Neural cell (in vitro differentiated cells): ENCODE results near the gene DNAAF3. TPM values are rescaled to one million over a fixed set of nuclear protein-coding genes. Genes with fewer than 3 reads are reported as not detected.

Experiments used
- H2AFZ ChIP-seq: fragments of 200-600, 300-800 bp; sonication (generic), shearing (Covaris generic); 2 replicates; pipeline ENCODE4 v1.6.0; 2014; ENCODE audit warnings: low read depth, mild to moderate bottlenecking, antibody characterized with exemption, low read length, moderate library complexity
- H3F3A ChIP-seq: fragments of 200-600 bp; shearing (Covaris generic); 2 replicates; pipeline ENCODE4 v1.6.1; 2016; ENCODE audit warnings: mild to moderate bottlenecking, moderate library complexity, mixed read lengths, antibody characterized with exemption, low read length; ENCODE audit not compliant: insufficient read depth, poor library complexity, severe bottlenecking
- H3K27ac ChIP-seq: fragments of 200-600, 300-800 bp; sonication (generic), shearing (Covaris generic); 2 replicates; pipeline ENCODE4 v1.5.1; 2014; ENCODE audit warnings: mild to moderate bottlenecking, low read length, moderate library complexity
- H3K27me3 ChIP-seq: fragments of 300-800, 200-600 bp; sonication (generic), shearing (Covaris generic); 2 replicates; pipeline ENCODE4 v1.6.0; 2014; ENCODE audit warnings: mild to moderate bottlenecking, low read depth, low read length, moderate library complexity; ENCODE audit not compliant: insufficient read depth
- H3K36me3 ChIP-seq: fragments of 300-800, 200-600 bp; sonication (generic), shearing (Covaris generic); 2 replicates; pipeline ENCODE4 v1.5.1; 2014; ENCODE audit warnings: mild to moderate bottlenecking, antibody characterized with exemption, low read length, moderate library complexity; ENCODE audit not compliant: insufficient read depth
- H3K4me2 ChIP-seq: fragments of 300-800, 200-600 bp; sonication (generic), shearing (Covaris generic); 2 replicates; pipeline ENCODE4 v1.6.0; 2014; ENCODE audit warnings: mild to moderate bottlenecking, low read length
- H3K4me3 ChIP-seq: fragments of 300-800, 200-600 bp; sonication (generic), shearing (Covaris generic); 2 replicates; pipeline ENCODE4 v1.5.1; 2014; ENCODE audit warnings: mild to moderate bottlenecking, low read length, moderate library complexity
- H3K79me2 ChIP-seq: fragments of 200-600 bp; shearing (Covaris generic); replicated peaks from 2 replicates; pipeline ENCODE4 v1.6.0; 2014; ENCODE audit warnings: mild to moderate bottlenecking, low read length, moderate library complexity; ENCODE audit not compliant: insufficient read depth
- H3K9ac ChIP-seq: fragments of 300-800, 200-600 bp; sonication (generic), shearing (Covaris generic); 2 replicates; pipeline ENCODE4 v1.6.1; 2016; ENCODE audit warnings: mild to moderate bottlenecking, low read length, mixed read lengths
- H3K9me2 ChIP-seq: fragments of 200-600 bp; shearing (Covaris generic); 2 replicates; pipeline ENCODE4 v1.6.1; 2016; ENCODE audit warnings: mild to moderate bottlenecking, low read length, mixed read lengths; ENCODE audit not compliant: insufficient read depth
- H3K9me3 ChIP-seq: fragments of 200-600, 300-800 bp; sonication (generic), shearing (Covaris generic); 2 replicates; pipeline ENCODE4 v1.6.1; 2016; ENCODE audit warnings: mild to moderate bottlenecking, mixed run types, low read length, moderate library complexity, mixed read lengths
- H4K20me1 ChIP-seq: fragments of 200-600 bp; shearing (Covaris generic); 2 replicates; pipeline ENCODE4 v1.6.1; 2016; ENCODE audit warnings: mild to moderate bottlenecking, mixed run types; ENCODE audit not compliant: insufficient read depth
- EP300 ChIP-seq: fragments of 450-650 bp; conservative IDR thresholded peaks from 2 replicates; pipeline ENCODE4 v1.6.1; 2014; ENCODE audit warnings: antibody characterized with exemption, mild to moderate bottlenecking, moderate library complexity; ENCODE audit not compliant: poor library complexity, severe bottlenecking
- EZH2 ChIP-seq: fragments of 200-600, 300-800 bp; shearing (Covaris generic), sonication (generic); IDR thresholded peaks from 2 replicates; pipeline ENCODE4 v1.6.1; 2014; ENCODE audit warnings: antibody characterized with exemption, low read length, borderline replicate concordance, mild to moderate bottlenecking; ENCODE audit not compliant: insufficient read depth, poor library complexity, severe bottlenecking
- MXI1 ChIP-seq: fragments of 450-650 bp; conservative IDR thresholded peaks from 2 replicates; pipeline ENCODE4 v1.6.1; 2014; ENCODE audit warnings: antibody characterized with exemption, mild to moderate bottlenecking; ENCODE audit not compliant: poor library complexity, severe bottlenecking
- POLR2AphosphoS5 ChIP-seq: IDR thresholded peaks from 2 replicates; pipeline ENCODE4 v1.6.1; 2012
- RAD21 ChIP-seq: fragments of 450-650 bp; conservative IDR thresholded peaks from 2 replicates; pipeline ENCODE4 v1.6.1; 2014; ENCODE audit warnings: antibody characterized with exemption, mild to moderate bottlenecking, moderate library complexity
- REST ChIP-seq: IDR thresholded peaks from 2 replicates; pipeline ENCODE4 v1.6.1; 2012; ENCODE audit warnings: borderline replicate concordance
- SMC3 ChIP-seq: fragments of 450-650 bp; conservative IDR thresholded peaks from 2 replicates; pipeline ENCODE4 v1.6.1; 2014; ENCODE audit warnings: antibody characterized with exemption, mild to moderate bottlenecking, moderate library complexity; ENCODE audit not compliant: poor library complexity
- TAF1 ChIP-seq: IDR thresholded peaks from 2 replicates; pipeline ENCODE4 v1.6.1; 2012; ENCODE audit warnings: low read depth
- polyA plus RNA-seq: library from polyadenylated mRNA; depleted of rRNA; stranded (reverse); fragments of >200 nt; gene quantifications from 2 replicates; pipeline ENCODE4 v1.2.3, GENCODE V29; 2014
- TF ChIP-seq, protein P1 (sequence below): fragments of 450-650 bp; IDR thresholded peaks from 2 replicates; pipeline ENCODE4 v1.5.1; 2014; ENCODE audit warnings: antibody characterized with exemption, mild to moderate bottlenecking, moderate library complexity; ENCODE audit not compliant: poor library complexity, severe bottlenecking

Gene DNAAF3
- polyA plus RNA-seq, 1 donor from 2014 or later: 0.38 TPM

GRCh38 chr19:55198651-55199050, 32.2 kb upstream of the DNAAF3 start:
- no peaks in the 10 kb centered on the region for H4K20me1 ChIP-seq
- H3K4me2 ChIP-seq: no peak overlapping the region
- H3K9me3 ChIP-seq: no peaks in the 10 kb centered on the region
- H3K27me3 ChIP-seq: no peaks in the 10 kb centered on the region
- H3K4me3 ChIP-seq: no peak overlapping the region
- TF ChIP-seq, protein P1, sequence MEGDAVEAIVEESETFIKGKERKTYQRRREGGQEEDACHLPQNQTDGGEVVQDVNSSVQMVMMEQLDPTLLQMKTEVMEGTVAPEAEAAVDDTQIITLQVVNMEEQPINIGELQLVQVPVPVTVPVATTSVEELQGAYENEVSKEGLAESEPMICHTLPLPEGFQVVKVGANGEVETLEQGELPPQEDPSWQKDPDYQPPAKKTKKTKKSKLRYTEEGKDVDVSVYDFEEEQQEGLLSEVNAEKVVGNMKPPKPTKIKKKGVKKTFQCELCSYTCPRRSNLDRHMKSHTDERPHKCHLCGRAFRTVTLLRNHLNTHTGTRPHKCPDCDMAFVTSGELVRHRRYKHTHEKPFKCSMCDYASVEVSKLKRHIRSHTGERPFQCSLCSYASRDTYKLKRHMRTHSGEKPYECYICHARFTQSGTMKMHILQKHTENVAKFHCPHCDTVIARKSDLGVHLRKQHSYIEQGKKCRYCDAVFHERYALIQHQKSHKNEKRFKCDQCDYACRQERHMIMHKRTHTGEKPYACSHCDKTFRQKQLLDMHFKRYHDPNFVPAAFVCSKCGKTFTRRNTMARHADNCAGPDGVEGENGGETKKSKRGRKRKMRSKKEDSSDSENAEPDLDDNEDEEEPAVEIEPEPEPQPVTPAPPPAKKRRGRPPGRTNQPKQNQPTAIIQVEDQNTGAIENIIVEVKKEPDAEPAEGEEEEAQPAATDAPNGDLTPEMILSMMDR: no peak
- TF ChIP-seq RAD21 (no peak), REST (no peak), SMC3 (no peak), MXI1 (no peak), EZH2 (no peak), POLR2AphosphoS5 (no peak), TAF1 (no peak), EP300 (no peak)
- no peak overlapping the region for H2AFZ ChIP-seq
- H3K27ac ChIP-seq: no peak overlapping the region
- no peaks in the 10 kb centered on the region for H3K9me2 ChIP-seq
- H3K36me3 ChIP-seq: no peaks in the 10 kb centered on the region
- H3K9ac ChIP-seq: no peak overlapping the region
- no peaks in the 10 kb centered on the region for H3K79me2 ChIP-seq
- H3F3A ChIP-seq: no peaks in the 10 kb centered on the region

- H3K4me2 ChIP-seq: no peak overlapping the region
- H3K27ac ChIP-seq: no peak overlapping the region
- no peaks in the 10 kb centered on the region for H3F3A ChIP-seq
- no peaks in the 10 kb centered on the region for H4K20me1 ChIP-seq
- H3K9me2 ChIP-seq: no peaks in the 10 kb centered on the region
- no peaks in the 10 kb centered on the region for H3K36me3 ChIP-seq
- no peaks in the 10 kb centered on the region for H3K9me3 ChIP-seq
- no peak overlapping the region for H3K4me3 ChIP-seq
- H3K27me3 ChIP-seq: no peaks in the 10 kb centered on the region
- H3K79me2 ChIP-seq: no peaks in the 10 kb centered on the region
- H2AFZ ChIP-seq: no peak overlapping the region
- H3K9ac ChIP-seq: no peak overlapping the region
- no peak for TF ChIP-seq EZH2
- TF ChIP-seq TAF1: no peak
- TF ChIP-seq, protein P1: no peak
- no peak for TF ChIP-seq POLR2AphosphoS5
- no peak for TF ChIP-seq REST
- TF ChIP-seq SMC3: no peak
- no peak for TF ChIP-seq RAD21
- no peak for TF ChIP-seq EP300
- TF ChIP-seq MXI1: no peak
These were observed 31.1 kb upstream of the DNAAF3 start for GRCh38 chr19:55197528-55197927.
